ENCODE measurements around the gene NOPCHAP1.
A peak's percentile ranks its signal among the peaks of the same experiment; 100 is the strongest.

The NOPCHAP1 gene

GRCh38 chr12:105020241-105020962 is 34.3 kb downstream of the NOPCHAP1 start:
- ATAC-seq (no peak), DNase-seq (no peak)

GRCh38 chr12:105024928-105025327 is 38.8 kb downstream of the NOPCHAP1 start:
- no peak for DNase-seq

GRCh38 chr12:105025890-105026289 is 39.8 kb downstream of the NOPCHAP1 start:
- ATAC-seq = no peak
- no peak for DNase-seq

More at GRCh38 chr12:105024928-105025327, 38.8 kb downstream of the NOPCHAP1 start:
- no peak for ATAC-seq

GRCh38 chr12:105026411-105026810 is 40.3 kb downstream of the NOPCHAP1 start:
- ATAC-seq (no peak), DNase-seq (no peak)

- ATAC-seq = peak; percentile 49
- no peak for DNase-seq
Observed at GRCh38 chr12:105030820-105031807, 45.0 kb downstream of the NOPCHAP1 start.

- ATAC-seq = no peak
- no peak for DNase-seq
Observed at GRCh38 chr12:105032703-105033357, 46.7 kb downstream of the NOPCHAP1 start.

- DNase-seq (no peak), ATAC-seq (peak; percentile 37)
Observed at GRCh38 chr12:105033851-105034250, 47.7 kb downstream of the NOPCHAP1 start.
